Osteoblast (primary cell): ENCODE measurements around the gene COL10A1. TPM values are rescaled to one million over a fixed set of nuclear protein-coding genes. Genes with fewer than 3 reads are reported as not detected.

Experiments
- DNase-seq: peaks from one replicate; pipeline ENCODE4 v3.0.0; 2011; ENCODE audit warnings: low spot score, mixed read lengths; ENCODE audit not compliant: insufficient read length; ENCODE audit errors: missing footprints
- H2AFZ ChIP-seq: 2 replicates; pipeline ENCODE4 v1.6.0; 2011; ENCODE audit warnings: mild to moderate bottlenecking, low read length
- H3K27ac ChIP-seq: 2 replicates; pipeline ENCODE4 v1.5.1; 2011; ENCODE audit warnings: mild to moderate bottlenecking, low read depth, low read length, moderate library complexity
- H3K27me3 ChIP-seq: 2 replicates; pipeline ENCODE4 v1.6.0; 2012; ENCODE audit warnings: mild to moderate bottlenecking, control low read depth, inconsistent platforms, low read length, moderate library complexity; ENCODE audit not compliant: insufficient read depth
- H3K36me3 ChIP-seq: 2 replicates; pipeline ENCODE4 v1.5.1; 2011; ENCODE audit warnings: mild to moderate bottlenecking, low read length, control low read depth, moderate library complexity; ENCODE audit not compliant: insufficient read depth
- H3K4me1 ChIP-seq: 2 replicates; pipeline ENCODE4 v1.5.1; 2011; ENCODE audit warnings: mild to moderate bottlenecking, low read length, control low read depth, moderate library complexity; ENCODE audit not compliant: insufficient read depth
- H3K4me2 ChIP-seq: 2 replicates; pipeline ENCODE4 v1.6.0; 2011; ENCODE audit warnings: mild to moderate bottlenecking, low read length; ENCODE audit not compliant: insufficient read depth
- H3K4me3 ChIP-seq: fragments of 200-600 bp; sonication (generic); 3 replicates; pipeline ENCODE4 v1.5.1; 2012; ENCODE audit warnings: mild to moderate bottlenecking, low read length, inconsistent platforms; ENCODE audit not compliant: insufficient read depth
- H3K79me2 ChIP-seq: 2 replicates; pipeline ENCODE4 v1.6.0; 2012; ENCODE audit warnings: mild to moderate bottlenecking, low read length, control low read depth, inconsistent platforms; ENCODE audit not compliant: insufficient read depth
- H3K9me3 ChIP-seq: 2 replicates; pipeline ENCODE4 v1.5.1; 2011; ENCODE audit warnings: low read depth, low read length, control low read depth
- H4K20me1 ChIP-seq: 2 replicates; pipeline ENCODE4 v1.6.0; 2012; ENCODE audit warnings: mild to moderate bottlenecking, low read length, control low read depth; ENCODE audit not compliant: insufficient read depth
- total RNA-seq: library from RNA; depleted of rRNA; stranded (reverse); fragments of >200 nt; gene quantifications from 2 replicates; pipeline ENCODE4 v1.2.3, GENCODE V29; 2012
- TF ChIP-seq, protein P1 (sequence below): IDR thresholded peaks from 2 replicates; pipeline ENCODE4 v1.5.1; 2011; ENCODE audit warnings: mild to moderate bottlenecking, low read depth, low read length, moderate library complexity; ENCODE audit errors: extremely low read depth

Gene COL10A1
- total RNA-seq, 1 donor = 36.2 TPM

- Histone ChIP-seq H3K4me1 (peaks cover 15% of the 10 kb centered on the region), H3K79me2 (peaks cover 12% of the 10 kb centered on the region), H3K36me3 (peaks cover 9% of the 10 kb centered on the region), H3K4me3 (no peak overlapping the region), H2AFZ (no peak overlapping the region), H3K27me3 (no peaks in the 10 kb centered on the region), H3K27ac (no peak overlapping the region), H3K9me3 (no peaks in the 10 kb centered on the region), H4K20me1 (no peaks in the 10 kb centered on the region), H3K4me2 (no peak overlapping the region)
- TF ChIP-seq, protein P1, sequence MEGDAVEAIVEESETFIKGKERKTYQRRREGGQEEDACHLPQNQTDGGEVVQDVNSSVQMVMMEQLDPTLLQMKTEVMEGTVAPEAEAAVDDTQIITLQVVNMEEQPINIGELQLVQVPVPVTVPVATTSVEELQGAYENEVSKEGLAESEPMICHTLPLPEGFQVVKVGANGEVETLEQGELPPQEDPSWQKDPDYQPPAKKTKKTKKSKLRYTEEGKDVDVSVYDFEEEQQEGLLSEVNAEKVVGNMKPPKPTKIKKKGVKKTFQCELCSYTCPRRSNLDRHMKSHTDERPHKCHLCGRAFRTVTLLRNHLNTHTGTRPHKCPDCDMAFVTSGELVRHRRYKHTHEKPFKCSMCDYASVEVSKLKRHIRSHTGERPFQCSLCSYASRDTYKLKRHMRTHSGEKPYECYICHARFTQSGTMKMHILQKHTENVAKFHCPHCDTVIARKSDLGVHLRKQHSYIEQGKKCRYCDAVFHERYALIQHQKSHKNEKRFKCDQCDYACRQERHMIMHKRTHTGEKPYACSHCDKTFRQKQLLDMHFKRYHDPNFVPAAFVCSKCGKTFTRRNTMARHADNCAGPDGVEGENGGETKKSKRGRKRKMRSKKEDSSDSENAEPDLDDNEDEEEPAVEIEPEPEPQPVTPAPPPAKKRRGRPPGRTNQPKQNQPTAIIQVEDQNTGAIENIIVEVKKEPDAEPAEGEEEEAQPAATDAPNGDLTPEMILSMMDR = no peak
- no peak for DNase-seq
These were observed 20.7 kb downstream of the COL10A1 start for GRCh38 chr6:116105247-116105646.

GRCh38 chr6:116104636-116105035 lies 21.3 kb downstream of the COL10A1 start:
- no peak for DNase-seq
- Histone ChIP-seq H3K9me3 (no peaks in the 10 kb centered on the region), H4K20me1 (no peaks in the 10 kb centered on the region), H3K79me2 (peaks cover 12% of the 10 kb centered on the region), H3K36me3 (peaks cover 3% of the 10 kb centered on the region), H2AFZ (no peak overlapping the region), H3K27ac (no peak overlapping the region), H3K4me3 (no peak overlapping the region), H3K4me1 (peaks cover 15% of the 10 kb centered on the region), H3K4me2 (no peak overlapping the region), H3K27me3 (no peaks in the 10 kb centered on the region)
- TF ChIP-seq, protein P1 = no peak

- Histone ChIP-seq H3K4me2 (no peak overlapping the region), H3K9me3 (no peaks in the 10 kb centered on the region), H3K4me3 (no peak overlapping the region), H2AFZ (no peak overlapping the region), H4K20me1 (no peaks in the 10 kb centered on the region), H3K79me2 (peaks cover 12% of the 10 kb centered on the region), H3K27me3 (no peaks in the 10 kb centered on the region), H3K4me1 (peaks cover 15% of the 10 kb centered on the region), H3K36me3 (no peaks in the 10 kb centered on the region), H3K27ac (no peak overlapping the region)
- TF ChIP-seq, protein P1 = no peak
- no peak for DNase-seq
These were observed 23.1 kb downstream of the COL10A1 start for GRCh38 chr6:116102873-116103272.

GRCh38 chr6:116101790-116102189 lies 24.1 kb downstream of the COL10A1 start:
- no peaks in the 10 kb centered on the region for H3K9me3 ChIP-seq
- H3K27ac ChIP-seq = no peak overlapping the region
- peak overlapping the region; percentile 97 for H3K4me2 ChIP-seq
- peaks cover 12% of the 10 kb centered on the region for H3K79me2 ChIP-seq
- H3K4me1 ChIP-seq = peaks cover 13% of the 10 kb centered on the region
- DNase-seq = no peak
- H4K20me1 ChIP-seq = no peaks in the 10 kb centered on the region
- H2AFZ ChIP-seq = peak overlapping the region; percentile 98
- H3K4me3 ChIP-seq = peak overlapping the region; percentile 87
- TF ChIP-seq, protein P1 = no peak
- H3K36me3 ChIP-seq = no peaks in the 10 kb centered on the region
- H3K27me3 ChIP-seq = no peaks in the 10 kb centered on the region
